GM06990 (cell line): ENCODE data around the gene DOK4.

Experiments
- DNase-seq: peaks from one replicate; pipeline ENCODE4 v3.0.0-alpha.2; 2011; ENCODE audit not compliant: insufficient read length; ENCODE audit errors: extremely low read depth
- H3K27me3 ChIP-seq: replicated peaks from 2 replicates; pipeline ENCODE4 v1.6.0; 2011; ENCODE audit warnings: low read length; ENCODE audit not compliant: control insufficient read depth, insufficient read depth
- H3K36me3 ChIP-seq: 2 replicates; pipeline ENCODE4 v1.5.1; 2011; ENCODE audit warnings: low read length; ENCODE audit not compliant: control insufficient read depth, insufficient read depth
- H3K4me3 ChIP-seq: replicated peaks from 2 replicates; pipeline ENCODE4 v1.5.1; 2011; ENCODE audit warnings: low read depth, mild to moderate bottlenecking, control low read depth, low read length
- CTCF ChIP-seq: IDR thresholded peaks from 2 replicates; pipeline ENCODE4 v1.5.1; 2011; ENCODE audit warnings: low read length, control low read depth, mild to moderate bottlenecking, inconsistent platforms; ENCODE audit not compliant: insufficient read depth, poor library complexity, severe bottlenecking

The DOK4 gene

GRCh38 chr16:57530104-57530521 is 43.8 kb upstream of the DOK4 start:
- Histone ChIP-seq H3K4me3 (no peak overlapping the region), H3K27me3 (no peaks in the 10 kb centered on the region), H3K36me3 (peaks cover 1% of the 10 kb centered on the region)
- DNase-seq: no peak
- no peak for TF ChIP-seq CTCF

DNA sequence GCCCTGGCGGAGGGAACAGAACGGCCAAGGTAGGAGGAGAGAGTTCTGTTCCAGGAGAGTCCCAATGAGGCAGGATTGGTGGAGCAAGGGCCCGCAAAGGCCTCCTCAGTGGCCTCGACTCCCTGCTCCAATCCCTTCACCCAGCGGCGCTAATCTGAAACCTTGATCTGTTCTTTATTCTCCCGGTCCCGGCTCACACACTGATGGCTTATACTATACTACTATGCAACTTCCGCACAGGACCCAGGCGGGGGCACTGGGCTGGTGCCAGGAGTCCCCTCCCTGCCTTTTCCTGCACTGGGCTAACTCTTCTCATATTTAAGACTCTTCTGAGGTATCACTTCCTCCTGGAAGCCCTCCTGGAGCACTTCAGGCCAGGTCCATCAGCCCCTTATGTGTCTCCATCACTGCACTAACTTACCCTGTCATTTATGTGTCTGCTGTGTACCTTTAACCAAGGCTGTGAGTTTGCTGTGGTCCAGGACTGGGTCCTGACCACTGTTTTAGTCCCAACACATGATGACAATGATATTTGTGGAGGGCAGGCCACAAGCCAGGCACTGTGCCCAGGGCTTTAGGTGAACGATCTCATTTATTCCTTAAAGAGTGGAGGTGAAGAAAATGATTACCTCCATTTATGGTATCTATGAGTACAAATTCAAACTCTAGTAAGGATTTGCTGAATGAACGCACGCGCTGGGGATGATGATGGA is 43.3 kb upstream of the DOK4 start:
- Histone ChIP-seq H3K36me3 (peaks cover 1% of the 10 kb centered on the region), H3K27me3 (no peaks in the 10 kb centered on the region), H3K4me3 (no peak overlapping the region)
- TF ChIP-seq CTCF: no peak
- no peak for DNase-seq

GRCh38 chr16:57528499-57529390 is 42.5 kb upstream of the DOK4 start:
- no peak overlapping the region for H3K4me3 ChIP-seq
- no peak for DNase-seq
- no peaks in the 10 kb centered on the region for H3K27me3 ChIP-seq
- peaks cover 1% of the 10 kb centered on the region for H3K36me3 ChIP-seq
- no peak for TF ChIP-seq CTCF

- no peaks in the 10 kb centered on the region for H3K27me3 ChIP-seq
- no peak for DNase-seq
- H3K36me3 ChIP-seq: peaks cover 1% of the 10 kb centered on the region
- no peak for TF ChIP-seq CTCF
- no peak overlapping the region for H3K4me3 ChIP-seq
These were observed 41.5 kb upstream of the DOK4 start for GRCh38 chr16:57527610-57528360.

DNA sequence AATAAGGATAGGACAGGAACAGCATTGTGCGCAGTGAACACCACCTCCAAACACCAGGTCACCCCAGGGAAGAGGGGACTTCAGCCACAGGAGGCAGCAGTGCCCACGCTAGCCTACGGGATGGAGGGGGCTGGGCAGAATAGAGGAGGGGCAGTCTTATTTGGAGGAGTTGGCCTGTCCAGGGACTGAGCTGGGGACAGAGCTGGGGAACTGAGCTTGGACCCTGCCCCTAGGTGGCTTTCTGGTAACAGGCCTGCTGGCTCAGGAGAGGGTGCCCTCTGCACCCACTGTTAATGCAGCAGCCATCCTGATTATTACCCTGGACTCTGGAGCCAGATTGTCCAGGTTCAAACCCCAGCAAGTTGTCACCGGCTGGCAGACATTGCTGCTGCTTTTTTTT is 40.7 kb upstream of the DOK4 start:
- Histone ChIP-seq H3K36me3 (peaks cover 1% of the 10 kb centered on the region), H3K4me3 (no peak overlapping the region), H3K27me3 (no peaks in the 10 kb centered on the region)
- DNase-seq: no peak
- no peak for TF ChIP-seq CTCF
